Measurements from ENCODE around the gene SLC12A2.

SLC12A2 gene

GRCh38 chr5:128192368-128192767, 108.8 kb downstream of the SLC12A2 start:
- DNase-seq: no peak

- no peak for DNase-seq
Measured at GRCh38 chr5:128193665-128194390, 110.3 kb downstream of the SLC12A2 start.

GRCh38 chr5:128195316-128195715, 111.8 kb downstream of the SLC12A2 start:
- no peak for DNase-seq

GRCh38 chr5:128196080-128196479, 112.5 kb downstream of the SLC12A2 start:
- DNase-seq: no peak

DNA sequence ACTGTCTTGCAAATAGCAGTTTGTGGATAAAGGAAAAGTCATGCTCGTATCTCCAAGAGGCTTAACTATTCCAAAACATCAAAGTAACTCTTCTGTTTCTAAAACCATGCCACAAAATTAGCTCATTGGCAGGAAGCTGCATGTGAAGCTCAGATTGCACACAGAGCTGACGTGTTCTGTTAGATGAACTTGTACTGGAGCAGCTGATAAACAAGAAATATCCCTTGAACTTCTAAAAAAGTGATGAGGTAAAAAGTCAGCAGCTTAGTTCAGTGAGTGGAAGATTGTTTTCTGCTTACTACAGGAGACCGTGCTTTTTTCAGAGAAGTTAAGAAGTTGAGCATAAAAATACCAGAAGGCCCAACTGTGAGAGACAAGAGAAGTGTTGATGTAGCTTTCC, 113.2 kb downstream of the SLC12A2 start:
- no peak for DNase-seq

GRCh38 chr5:128197896-128198522, 114.4 kb downstream of the SLC12A2 start:
- no peak for DNase-seq

DNA sequence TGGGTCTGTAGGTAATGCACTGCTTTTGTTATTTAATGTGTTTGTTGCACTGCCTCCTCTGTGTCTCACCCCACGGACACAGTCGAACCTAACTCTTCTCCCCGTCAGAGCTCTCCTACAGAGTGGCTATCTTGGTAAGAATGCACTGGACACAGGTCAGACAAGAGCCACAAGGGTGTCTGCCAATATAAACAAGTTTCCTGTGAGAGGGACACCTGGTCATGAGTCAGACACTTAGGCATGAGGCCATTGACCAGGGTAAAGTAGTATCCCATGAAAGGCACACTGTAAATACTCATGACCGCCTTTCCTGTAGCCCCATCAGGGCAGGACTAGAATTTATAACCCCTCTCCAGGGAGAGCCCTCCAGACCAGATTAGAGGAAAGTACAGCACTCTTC, 115.5 kb downstream of the SLC12A2 start:
- DNase-seq: no peak

GRCh38 chr5:128199611-128200010, 116.0 kb downstream of the SLC12A2 start:
- DNase-seq: no peak

DNA sequence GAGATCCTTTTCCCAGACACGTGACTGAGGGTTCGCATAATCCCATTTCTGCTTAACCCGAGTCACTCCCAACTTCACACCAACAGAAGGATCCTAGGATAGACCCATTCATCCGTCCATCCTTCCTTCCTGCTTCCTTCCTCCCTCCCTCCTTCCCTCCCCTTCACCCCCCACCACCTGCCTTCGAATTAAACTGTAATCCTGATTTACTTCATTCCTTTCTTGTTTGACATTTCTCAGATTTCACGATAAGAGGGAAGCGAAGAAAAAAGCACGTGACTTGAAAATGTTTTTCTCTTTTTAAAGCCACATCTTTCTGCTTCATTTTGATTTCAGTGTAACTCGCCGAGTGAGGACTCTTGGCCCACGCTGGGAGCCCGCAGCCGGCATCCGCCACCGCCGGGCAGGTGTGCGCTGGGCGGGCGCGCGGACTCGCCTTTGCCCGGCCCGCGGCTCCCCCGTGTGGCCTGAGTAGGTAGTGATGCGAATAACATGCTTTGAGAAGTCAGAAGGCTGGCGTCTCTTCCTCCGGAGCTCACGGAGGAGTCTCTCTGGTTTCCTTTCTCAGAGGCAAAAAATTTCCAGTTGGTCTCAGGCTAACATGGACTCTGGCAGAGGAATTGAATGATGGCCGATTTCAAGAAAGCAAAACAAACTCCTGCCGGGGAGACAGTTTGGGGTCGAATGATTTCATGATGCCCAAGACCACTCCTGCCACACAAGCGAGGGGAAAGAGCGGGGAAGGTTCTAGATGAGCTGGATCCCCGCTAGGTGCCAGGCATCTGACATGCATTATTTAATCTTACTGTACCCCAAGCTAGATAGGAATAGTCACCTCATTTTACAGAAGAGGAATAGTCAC, 117.7 kb downstream of the SLC12A2 start:
- DNase-seq: peak; percentile 68

DNA sequence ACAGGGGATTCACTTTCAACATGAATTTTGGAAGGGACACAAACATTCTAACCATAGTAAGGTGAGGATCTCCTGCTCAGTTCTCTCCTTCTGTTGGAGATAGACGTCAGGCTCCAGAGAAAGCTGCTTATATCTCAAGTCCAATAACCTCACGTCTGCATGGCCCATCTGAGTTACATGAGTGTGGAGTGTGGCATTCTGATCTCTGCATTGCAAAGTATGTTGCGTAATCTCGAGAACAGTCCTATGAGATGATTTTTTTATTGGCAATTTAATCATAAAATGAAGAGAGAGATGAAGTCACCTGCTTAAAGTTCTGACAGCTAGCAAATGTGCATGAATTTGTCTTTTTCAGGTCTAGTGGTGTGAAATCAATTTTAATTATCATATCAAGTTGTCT, 118.8 kb downstream of the SLC12A2 start:
- no peak for DNase-seq

DNA sequence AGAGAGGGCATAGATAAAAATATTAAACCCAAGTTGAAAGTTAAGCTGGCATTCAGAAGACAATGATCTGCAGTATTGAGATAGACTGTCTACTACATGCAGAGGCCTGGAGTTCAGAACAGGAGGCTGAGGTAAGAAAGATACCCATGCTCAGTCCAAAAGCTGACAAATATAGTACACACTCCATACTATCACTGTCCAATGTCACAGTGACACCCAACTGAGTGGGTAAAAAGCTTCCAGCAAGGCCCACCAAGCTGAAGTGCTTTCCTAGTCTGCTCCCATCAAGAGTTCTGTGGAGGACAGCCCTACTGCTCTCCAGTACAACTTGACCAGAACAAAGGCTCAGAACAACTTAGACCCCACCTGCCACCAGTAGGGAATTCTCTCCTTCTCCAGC, 124.9 kb downstream of the SLC12A2 start:
- no peak for DNase-seq

- no peak for DNase-seq
Measured at GRCh38 chr5:128212191-128212806, 128.7 kb downstream of the SLC12A2 start.

DNA sequence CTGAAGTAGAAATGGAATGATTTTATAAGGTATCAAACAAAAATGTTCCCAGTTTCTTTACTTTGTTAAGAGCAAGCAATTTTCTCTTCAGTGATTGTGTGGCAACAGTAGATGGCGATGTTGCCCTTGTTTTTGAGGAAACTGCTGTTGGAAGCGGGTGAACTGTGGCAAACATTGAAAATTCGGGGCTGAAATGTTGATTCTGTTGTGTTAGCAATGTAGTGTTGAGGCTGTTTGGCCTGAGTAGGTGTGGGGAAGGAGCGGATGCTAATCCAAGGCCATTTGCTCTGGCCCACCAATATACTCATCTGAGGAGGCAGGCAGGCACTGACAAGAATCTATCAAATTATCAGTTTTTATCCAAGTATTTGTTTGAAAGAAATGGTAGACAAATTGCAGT, 129.8 kb downstream of the SLC12A2 start:
- DNase-seq: no peak

DNA sequence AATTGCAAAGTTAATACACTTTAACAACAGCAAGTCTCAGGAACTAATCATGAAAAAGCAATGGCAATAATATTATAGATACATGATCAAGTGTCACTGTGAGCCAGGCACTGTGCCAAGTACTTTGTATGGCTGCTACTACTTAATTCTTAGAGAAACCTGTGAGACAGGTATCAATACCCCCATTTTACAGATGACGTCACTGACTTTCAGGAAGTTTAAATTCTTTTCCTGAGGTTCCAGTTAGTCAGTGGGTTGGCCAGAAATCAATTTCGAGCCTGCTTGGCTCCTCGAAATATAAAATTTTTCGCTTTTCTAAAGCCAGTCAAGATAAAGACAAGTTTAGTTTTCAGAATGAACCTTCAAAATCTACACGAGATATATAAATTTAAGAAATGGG, 130.3 kb downstream of the SLC12A2 start:
- no peak for DNase-seq

DNA sequence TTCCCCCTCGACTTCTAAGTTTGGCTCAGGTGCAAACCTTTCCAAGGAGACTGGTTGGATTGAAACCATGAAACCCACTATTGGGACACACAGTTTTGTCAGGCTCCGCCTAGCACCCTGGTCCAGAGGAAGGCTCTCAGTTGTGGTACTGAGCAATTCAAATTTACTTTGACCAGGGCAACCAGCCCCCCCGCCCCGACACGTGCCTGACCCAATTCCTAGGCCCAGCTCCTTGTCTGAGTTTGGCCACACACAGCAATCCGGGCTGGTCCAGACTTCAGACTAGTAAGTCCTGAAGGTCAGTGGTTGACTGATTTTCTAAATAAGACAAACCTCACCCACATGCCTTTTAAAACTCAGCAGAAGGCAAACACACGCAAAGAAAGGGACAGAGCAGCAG, 132.7 kb downstream of the SLC12A2 start:
- DNase-seq: no peak

GRCh38 chr5:128216860-128217531, 133.4 kb downstream of the SLC12A2 start:
- DNase-seq: no peak

GRCh38 chr5:128220841-128221240, 137.3 kb downstream of the SLC12A2 start:
- DNase-seq: no peak

DNA sequence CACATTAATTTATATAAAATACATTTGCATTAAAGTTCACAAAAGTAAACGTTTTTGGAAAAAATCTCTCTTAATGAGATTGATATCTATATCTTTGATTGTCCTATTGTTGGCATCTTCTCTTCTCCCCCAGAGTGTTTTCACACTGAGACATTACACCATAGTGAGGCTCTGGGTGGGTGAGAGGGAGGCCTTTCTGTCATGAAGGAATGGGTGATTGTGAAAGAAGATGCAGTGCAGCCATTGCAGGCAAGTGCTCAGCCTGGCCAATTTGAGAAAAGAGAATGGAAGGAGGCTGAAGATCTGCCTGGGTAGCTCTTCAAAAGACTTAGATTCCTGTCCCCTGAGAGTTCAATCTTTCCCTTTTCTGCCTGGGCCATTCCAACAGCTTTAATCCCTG, 140.8 kb downstream of the SLC12A2 start:
- no peak for DNase-seq

DNA sequence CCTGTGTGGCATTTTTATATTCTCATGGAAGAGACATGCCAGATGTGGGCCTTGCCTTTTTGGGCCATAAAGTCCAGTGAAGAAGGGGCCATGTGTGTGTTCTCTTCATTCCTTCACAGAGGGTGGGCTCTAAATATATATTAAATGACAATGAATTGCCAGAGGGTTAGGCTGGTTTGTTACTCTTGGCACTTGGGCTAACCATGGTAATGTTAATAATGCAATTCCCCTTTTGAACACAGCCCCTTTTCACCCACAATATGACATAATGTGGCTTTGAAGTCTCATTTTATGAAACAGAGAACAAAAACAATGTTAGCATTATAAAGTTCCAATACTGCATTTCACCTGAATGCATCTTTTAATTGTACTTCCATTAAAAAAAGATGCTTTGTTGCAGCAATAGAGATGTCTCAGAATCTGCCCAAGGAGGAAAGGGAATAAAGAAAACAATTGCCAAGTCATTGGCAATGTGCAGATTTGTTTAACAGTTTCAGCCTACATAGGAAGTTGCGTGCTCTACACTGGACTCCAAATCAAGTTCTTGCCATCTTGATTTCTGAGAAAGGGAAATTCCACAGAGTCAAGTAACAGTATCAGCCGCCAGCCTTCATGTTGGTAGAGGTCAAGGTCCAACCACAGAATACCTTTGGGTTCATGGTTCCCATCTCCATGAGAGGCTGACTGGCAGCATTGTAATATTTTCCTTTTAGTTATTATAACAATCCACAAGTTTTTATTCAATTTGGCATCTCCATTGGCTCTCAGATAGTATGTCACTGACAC, 141.9 kb downstream of the SLC12A2 start:
- DNase-seq: no peak

DNA sequence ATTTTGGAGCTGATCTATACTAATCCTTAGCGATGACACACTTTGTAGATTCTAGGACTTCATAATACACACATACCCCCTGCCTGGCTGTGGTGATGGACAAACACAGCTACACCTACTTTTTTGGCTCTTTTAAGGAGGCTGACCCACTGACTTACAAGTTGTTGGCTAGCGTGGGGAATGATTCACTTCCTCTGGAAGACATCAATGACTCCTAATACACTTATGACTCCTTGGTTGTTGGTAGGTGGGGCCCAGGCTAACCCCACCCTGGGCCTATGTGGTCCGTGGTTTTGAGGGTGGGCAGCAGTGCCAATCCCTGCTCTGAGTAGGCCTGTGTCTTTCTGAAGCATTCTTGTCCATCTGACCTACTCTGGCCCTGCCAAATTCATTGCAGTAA, 144.4 kb downstream of the SLC12A2 start:
- DNase-seq: no peak

DNA sequence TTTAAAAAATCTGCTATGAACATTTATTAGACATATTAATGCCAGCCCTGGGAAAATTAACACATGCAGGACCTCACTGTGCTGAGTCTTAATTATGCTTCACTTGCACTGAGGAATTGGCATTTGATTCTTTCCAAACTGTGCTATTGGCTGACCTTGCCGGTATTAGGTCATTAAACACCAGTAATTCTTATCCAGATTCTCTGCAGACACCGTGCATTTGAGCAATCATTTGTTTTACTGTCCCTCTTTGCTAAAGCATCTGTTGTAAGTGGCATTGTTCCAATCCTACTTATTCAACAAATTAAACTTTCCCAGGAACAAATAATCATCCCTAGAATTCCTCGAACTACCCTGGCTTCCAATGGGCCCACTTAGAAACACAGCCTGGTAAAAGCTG, 145.0 kb downstream of the SLC12A2 start:
- no peak for DNase-seq
